Type B pancreatic cell (in vitro differentiated cells): ENCODE measurements around the gene NOVA1. TPM values are rescaled to one million over a fixed set of nuclear protein-coding genes. Genes with fewer than 3 reads are reported as not detected.

Experiments
- DNase-seq: peaks from one replicate; pipeline ENCODE4 v3.0.0; 2021; ENCODE audit warnings: mixed read lengths; ENCODE audit not compliant: unreplicated experiment; ENCODE audit errors: extremely low spot score
- H3K27ac Mint-ChIP-seq: 2 replicates; pipeline ENCODE4 v1.8.0; 2021; ENCODE audit warnings: mild to moderate bottlenecking, mixed read lengths
- H3K27me3 Mint-ChIP-seq: 2 replicates; pipeline ENCODE4 v1.8.0; 2021; ENCODE audit warnings: mixed read lengths
- H3K36me3 Mint-ChIP-seq: 2 replicates; pipeline ENCODE4 v1.8.0; 2021; ENCODE audit warnings: mixed read lengths
- H3K4me1 Mint-ChIP-seq: one replicate; pipeline ENCODE4 v1.8.0; 2021; ENCODE audit warnings: mixed read lengths; ENCODE audit not compliant: unreplicated experiment
- H3K4me3 Mint-ChIP-seq: 2 replicates; pipeline ENCODE4 v1.8.0; 2021; ENCODE audit warnings: mild to moderate bottlenecking, mixed read lengths
- H3K9me3 Mint-ChIP-seq: 2 replicates; pipeline ENCODE4 v1.8.0; 2021; ENCODE audit warnings: mixed read lengths
- total RNA-seq: library from RNA; stranded (reverse); gene quantifications from 2 replicates; pipeline ENCODE4 v1.2.1, GENCODE V29; 2021; ENCODE audit warnings: low replicate concordance
- TF ChIP-seq, protein P1 (sequence below): fragments of 200-600 bp; sonication (generic); conservative IDR thresholded peaks from 2 replicates; pipeline ENCODE4 v1.5.0; 2021; ENCODE audit warnings: antibody characterized with exemption, mild to moderate bottlenecking

The NOVA1 gene
- total RNA-seq, 1 donor from 2014 or later: 22.6 TPM

DNA sequence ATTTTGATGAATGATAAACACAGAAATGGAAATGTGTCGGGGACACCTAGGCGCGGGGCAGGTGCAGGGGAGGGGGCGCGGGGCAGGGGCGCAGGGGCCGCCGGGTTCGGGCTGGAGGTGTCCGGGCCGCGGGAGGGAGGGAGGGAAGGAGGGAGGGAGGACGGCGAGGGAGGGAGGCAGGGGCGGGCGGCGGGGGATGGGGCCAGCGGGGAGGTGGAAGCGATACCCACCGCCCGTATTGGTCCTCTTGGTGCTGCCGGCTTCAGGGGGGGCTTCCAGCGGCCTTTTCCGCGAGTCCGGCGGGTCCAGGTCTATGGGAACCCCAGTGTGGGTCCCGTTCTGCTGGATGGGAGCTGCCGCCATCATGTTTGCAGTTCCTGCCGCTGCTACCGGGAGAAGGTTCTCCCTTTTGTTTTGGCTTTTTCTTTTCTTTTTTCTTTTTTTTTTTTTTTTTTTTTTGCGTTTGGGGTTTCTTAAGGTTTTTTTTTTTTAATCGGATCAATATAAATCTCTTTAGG is 703 bp downstream of the NOVA1 start:
- Mint-ChIP-seq H3K9me3 (no peaks in the 10 kb centered on the region), H3K27ac (peak overlapping the region; percentile 83), H3K27me3 (peaks cover 51% of the 10 kb centered on the region), H3K4me3 (peak overlapping the region; percentile 97), H3K36me3 (peaks cover 5% of the 10 kb centered on the region), H3K4me1 (peaks cover 3% of the 10 kb centered on the region)
- DNase-seq: peak; percentile 66
- TF ChIP-seq, protein P1, sequence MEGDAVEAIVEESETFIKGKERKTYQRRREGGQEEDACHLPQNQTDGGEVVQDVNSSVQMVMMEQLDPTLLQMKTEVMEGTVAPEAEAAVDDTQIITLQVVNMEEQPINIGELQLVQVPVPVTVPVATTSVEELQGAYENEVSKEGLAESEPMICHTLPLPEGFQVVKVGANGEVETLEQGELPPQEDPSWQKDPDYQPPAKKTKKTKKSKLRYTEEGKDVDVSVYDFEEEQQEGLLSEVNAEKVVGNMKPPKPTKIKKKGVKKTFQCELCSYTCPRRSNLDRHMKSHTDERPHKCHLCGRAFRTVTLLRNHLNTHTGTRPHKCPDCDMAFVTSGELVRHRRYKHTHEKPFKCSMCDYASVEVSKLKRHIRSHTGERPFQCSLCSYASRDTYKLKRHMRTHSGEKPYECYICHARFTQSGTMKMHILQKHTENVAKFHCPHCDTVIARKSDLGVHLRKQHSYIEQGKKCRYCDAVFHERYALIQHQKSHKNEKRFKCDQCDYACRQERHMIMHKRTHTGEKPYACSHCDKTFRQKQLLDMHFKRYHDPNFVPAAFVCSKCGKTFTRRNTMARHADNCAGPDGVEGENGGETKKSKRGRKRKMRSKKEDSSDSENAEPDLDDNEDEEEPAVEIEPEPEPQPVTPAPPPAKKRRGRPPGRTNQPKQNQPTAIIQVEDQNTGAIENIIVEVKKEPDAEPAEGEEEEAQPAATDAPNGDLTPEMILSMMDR: no peak

DNA sequence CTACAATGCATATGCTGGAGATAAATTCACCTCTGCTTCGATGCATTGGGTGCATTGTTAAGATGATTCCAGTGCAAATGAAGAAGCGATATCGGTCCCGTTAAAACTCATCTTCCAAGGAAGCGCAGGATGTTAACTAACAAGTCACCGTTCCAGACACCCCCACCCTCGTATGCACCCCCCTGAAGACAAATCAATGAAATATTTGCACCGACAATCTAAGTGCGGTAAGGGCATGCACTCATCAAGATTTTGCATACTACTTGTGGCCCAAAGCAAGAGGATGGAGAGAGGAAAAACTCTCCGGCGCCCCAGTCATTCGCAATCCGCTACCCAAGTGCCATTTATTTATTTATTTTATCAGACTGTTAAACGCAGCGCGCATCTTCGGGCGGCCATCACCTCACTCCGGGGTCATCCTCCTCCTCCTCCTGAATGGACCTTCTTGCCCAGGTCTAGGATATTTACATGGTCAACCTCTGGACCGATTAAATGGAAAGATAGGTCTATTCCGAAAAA is 1.2 kb downstream of the NOVA1 start:
- peaks cover 5% of the 10 kb centered on the region for H3K36me3 Mint-ChIP-seq
- no peaks in the 10 kb centered on the region for H3K9me3 Mint-ChIP-seq
- peak overlapping the region; percentile 67 for H3K27ac Mint-ChIP-seq
- TF ChIP-seq, protein P1: no peak
- no peak for DNase-seq
- H3K4me3 Mint-ChIP-seq: peak overlapping the region; percentile 97
- H3K4me1 Mint-ChIP-seq: peaks cover 3% of the 10 kb centered on the region
- H3K27me3 Mint-ChIP-seq: peaks cover 48% of the 10 kb centered on the region

DNA sequence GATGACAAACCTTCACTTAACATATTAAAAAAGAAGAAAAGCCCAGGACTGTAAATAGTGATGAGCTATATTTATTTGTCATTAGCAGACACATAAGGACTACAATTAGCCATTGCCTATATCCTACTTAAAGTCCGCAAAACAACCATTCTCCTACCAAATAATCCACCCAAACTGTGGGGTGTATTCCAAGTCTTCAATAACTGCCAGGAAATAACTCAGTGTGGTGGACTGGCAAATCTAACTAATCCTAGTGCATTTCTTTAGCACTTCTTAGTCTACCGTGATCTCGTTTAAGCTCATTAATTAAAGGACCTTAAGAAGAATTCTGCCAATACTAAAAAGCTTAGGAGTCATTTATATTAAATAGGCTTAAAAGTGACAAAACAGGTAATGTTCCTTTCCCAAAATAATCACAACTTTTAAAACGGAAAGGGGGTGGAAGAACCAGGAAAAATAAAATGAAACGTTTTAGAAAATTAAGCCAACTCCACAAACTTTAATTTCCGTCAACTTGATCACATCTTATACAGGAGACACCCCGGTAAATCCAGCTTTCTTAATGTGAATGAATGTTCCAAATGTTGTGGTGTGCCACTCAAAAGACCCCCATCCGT is 1.8 kb downstream of the NOVA1 start:
- no peak for DNase-seq
- no peaks in the 10 kb centered on the region for H3K9me3 Mint-ChIP-seq
- H3K4me1 Mint-ChIP-seq: peaks cover 3% of the 10 kb centered on the region
- TF ChIP-seq, protein P1: no peak
- peaks cover 45% of the 10 kb centered on the region for H3K27me3 Mint-ChIP-seq
- H3K27ac Mint-ChIP-seq: peak overlapping the region; percentile 67
- H3K36me3 Mint-ChIP-seq: peaks cover 5% of the 10 kb centered on the region
- H3K4me3 Mint-ChIP-seq: peak overlapping the region; percentile 97

DNA sequence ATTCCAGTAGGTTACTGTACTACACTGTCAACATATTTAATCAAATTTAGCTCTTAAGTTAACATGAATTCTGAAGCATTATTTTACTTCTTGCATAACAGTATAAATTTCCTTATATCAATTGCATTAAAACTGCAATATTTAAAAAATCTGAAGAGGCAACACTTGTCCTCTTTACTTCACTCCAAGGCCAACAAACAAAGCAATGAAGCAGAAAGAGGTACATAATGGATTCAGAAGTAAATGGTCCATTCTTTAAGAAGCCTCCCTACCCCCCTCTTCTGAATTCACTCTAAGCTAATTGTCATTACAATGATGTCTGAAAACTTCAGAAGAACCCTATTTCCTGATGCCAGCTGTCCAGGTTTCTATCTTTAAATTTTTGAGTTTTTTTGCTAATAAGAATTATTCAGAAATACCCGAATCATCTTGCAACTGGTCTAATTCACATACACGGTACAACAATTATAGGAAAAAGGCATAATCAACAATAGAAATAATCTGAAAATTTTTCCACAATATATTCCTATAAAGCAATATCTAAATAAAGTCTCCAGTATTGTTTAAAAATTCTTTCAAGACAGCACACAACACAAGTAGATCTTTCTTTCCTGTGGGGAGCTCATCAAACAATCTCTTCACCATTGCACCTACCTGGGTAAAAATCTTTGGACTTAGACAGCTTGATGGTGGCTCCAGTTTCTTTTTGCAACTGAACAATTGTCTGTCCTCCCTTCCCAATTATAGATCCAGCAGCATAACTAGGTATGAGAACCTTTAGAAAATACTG is 2.9 kb downstream of the NOVA1 start:
- peaks cover 3% of the 10 kb centered on the region for H3K4me1 Mint-ChIP-seq
- peaks cover 41% of the 10 kb centered on the region for H3K27me3 Mint-ChIP-seq
- H3K9me3 Mint-ChIP-seq: no peaks in the 10 kb centered on the region
- peaks cover 5% of the 10 kb centered on the region for H3K36me3 Mint-ChIP-seq
- no peak for DNase-seq
- no peak overlapping the region for H3K27ac Mint-ChIP-seq
- H3K4me3 Mint-ChIP-seq: peak overlapping the region; percentile 69
- TF ChIP-seq, protein P1: no peak

DNA sequence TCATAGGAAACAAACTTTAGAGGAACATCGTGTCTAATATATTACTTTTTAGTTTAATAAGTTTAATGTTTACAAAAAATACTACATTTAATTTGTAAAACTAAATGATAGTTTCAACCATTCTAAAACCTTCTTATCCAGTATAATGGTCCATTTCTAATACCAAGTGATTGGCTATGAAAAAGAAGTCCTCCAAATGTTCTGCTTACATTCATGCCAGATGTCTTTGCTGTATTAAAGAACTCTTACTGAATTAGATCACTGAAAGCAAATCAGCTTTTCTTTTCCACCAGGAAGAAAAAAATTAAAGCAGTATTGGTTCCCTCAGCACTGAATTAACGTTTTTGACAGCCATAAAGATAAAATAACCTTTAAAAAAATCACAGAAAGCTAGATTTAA is 3.7 kb downstream of the NOVA1 start:
- H3K9me3 Mint-ChIP-seq: no peaks in the 10 kb centered on the region
- H3K27me3 Mint-ChIP-seq: peaks cover 33% of the 10 kb centered on the region
- H3K36me3 Mint-ChIP-seq: peaks cover 5% of the 10 kb centered on the region
- H3K27ac Mint-ChIP-seq: no peak overlapping the region
- DNase-seq: no peak
- H3K4me3 Mint-ChIP-seq: no peak overlapping the region
- TF ChIP-seq, protein P1: no peak
- H3K4me1 Mint-ChIP-seq: peaks cover 3% of the 10 kb centered on the region
